ENCODE data around the gene F12. TPM values are rescaled to one million over a fixed set of nuclear protein-coding genes. Genes with fewer than 3 reads are reported as not detected.

The F12 gene
- total and polyA plus RNA-seq, 10 donors: 0.60 to 2.3 (median 1.1) TPM

DNA sequence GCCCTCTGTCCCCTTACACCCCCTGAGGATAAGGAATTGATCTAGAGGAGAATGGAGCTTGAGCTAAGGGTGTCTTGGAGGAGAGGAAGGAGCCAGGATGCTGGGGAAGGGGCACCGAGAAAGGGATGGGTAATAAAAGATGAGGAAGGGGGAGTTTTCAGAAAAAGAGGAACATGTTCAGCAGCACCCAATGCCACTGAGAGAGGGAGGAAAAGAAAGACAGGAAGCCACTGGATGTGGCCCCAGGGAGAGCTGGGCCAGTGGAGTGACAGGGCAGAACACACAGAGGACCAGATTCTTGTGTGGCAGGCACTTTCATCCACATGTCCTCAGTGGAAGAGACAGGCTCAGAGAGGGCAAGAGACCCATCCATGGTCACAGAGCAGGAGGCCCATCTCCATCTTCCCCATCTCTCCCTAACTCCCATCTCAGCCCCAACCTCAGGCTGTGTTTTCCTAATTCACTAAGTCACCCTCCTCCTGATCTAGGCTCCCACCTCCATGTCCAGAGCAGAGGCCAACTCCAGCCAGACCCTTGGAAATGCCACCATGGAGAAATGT lies 16.1 kb downstream of the F12 start:
- intact Hi-C loops (cut with DNase I; ENCODE audit: low total_unique reads): loop anchor here (5.0 kb wide), 1 partner anchor 109 kb away; no protein-coding TSS in a partner anchor
- WGBS, 5 donors: 38 to 59% (median 47%) methylated on average over 1 of the region's 1 CpG
- no peak for DNase-seq
- no peaks in the 10 kb centered on the region for H3K36me3 ChIP-seq
- peaks cover 0 to 33% (median 6%) of the 10 kb centered on the region in 7 donors for H3K27me3 ChIP-seq (replicated peaks in 1 of 7)
- no peak overlapping the region for H3K27ac ChIP-seq
- TF ChIP-seq POLR2AphosphoS5 (IDR thresholded peaks at IDR 0.05) (no peak), CTCF (IDR thresholded peaks at IDR 0.05 in 8 of 11, conservative IDR thresholded peaks at IDR 0.05 in 3 of 11) (no peak), POLR2A (IDR thresholded peaks at IDR 0.05) (no peak)
- no peaks in the 10 kb centered on the region for H3K9me3 ChIP-seq
- H3K4me1 ChIP-seq: peaks cover 17 to 40% (median 30%) of the 10 kb centered on the region in 6 donors
- no peak overlapping the region for H3K4me3 ChIP-seq

GRCh38 chr5:177392765-177393164 lies 16.6 kb downstream of the F12 start:
- H3K27me3 ChIP-seq (replicated peaks in 1 of 7): peaks cover 0 to 29% (median 1%) of the 10 kb centered on the region in 7 donors
- DNase-seq: no peak
- intact Hi-C loops (cut with DNase I; ENCODE audit: low total_unique reads): loop anchor here (5.0 kb wide), 1 partner anchor 110 kb away; no protein-coding TSS in a partner anchor
- H3K4me1 ChIP-seq: peaks cover 17 to 45% (median 32%) of the 10 kb centered on the region in 6 donors
- TF ChIP-seq CTCF (IDR thresholded peaks at IDR 0.05 in 8 of 11, conservative IDR thresholded peaks at IDR 0.05 in 3 of 11): no peak
- no peak for TF ChIP-seq POLR2A (IDR thresholded peaks at IDR 0.05)
- no peak for TF ChIP-seq POLR2AphosphoS5 (IDR thresholded peaks at IDR 0.05)
- H3K36me3 ChIP-seq: no peaks in the 10 kb centered on the region
- H3K9me3 ChIP-seq: no peaks in the 10 kb centered on the region
- 51 to 69% (median 65%) methylated on average over 5 of the region's 5 CpGs for WGBS, 5 donors
- H3K4me3 ChIP-seq: no peak overlapping the region
- H3K27ac ChIP-seq: no peak overlapping the region

GRCh38 chr5:177390363-177391300 lies 18.7 kb downstream of the F12 start:
- WGBS, 5 donors: 19 to 27% (median 25%) methylated on average over 10 to 13 of the region's 13 CpGs

More at GRCh38 chr5:177390363-177391300, 18.7 kb downstream of the F12 start:
- DNase-seq: peak; percentile 93
- Histone ChIP-seq H3K27ac (peak overlapping the region in 6 of 8 donors; percentile 3 to 86 (median 68)), H3K36me3 (no peaks in the 10 kb centered on the region), H3K4me1 (peaks cover 17 to 59% (median 38%) of the 10 kb centered on the region in 6 donors), H3K27me3 (replicated peaks in 1 of 7) (peaks cover 0 to 16% (median 0%) of the 10 kb centered on the region in 7 donors), H3K9me3 (no peaks in the 10 kb centered on the region), H3K4me3 (peak overlapping the region in 1 of 8 donors; percentile 18)
- intact Hi-C loops (cut with DNase I; ENCODE audit: low total_unique reads): loop anchor here (5.0 kb wide), 1 partner anchor 112 kb away; no protein-coding TSS in a partner anchor
- TF ChIP-seq POLR2A (IDR thresholded peaks at IDR 0.05) (no peak), POLR2AphosphoS5 (IDR thresholded peaks at IDR 0.05) (peak in 2 of 3 donors; percentile 46 to 59), CTCF (IDR thresholded peaks at IDR 0.05 in 8 of 11, conservative IDR thresholded peaks at IDR 0.05 in 3 of 11) (peak; percentile 93 to 99 (median 98))
